ENCODE measurements around the gene MAGI2.
"Not testable (repeated sequence)": the region's sequence is repeated elsewhere in the genome, so short reads cannot be mapped to it uniquely, and the experiment has no call there.

The MAGI2 gene

DNA sequence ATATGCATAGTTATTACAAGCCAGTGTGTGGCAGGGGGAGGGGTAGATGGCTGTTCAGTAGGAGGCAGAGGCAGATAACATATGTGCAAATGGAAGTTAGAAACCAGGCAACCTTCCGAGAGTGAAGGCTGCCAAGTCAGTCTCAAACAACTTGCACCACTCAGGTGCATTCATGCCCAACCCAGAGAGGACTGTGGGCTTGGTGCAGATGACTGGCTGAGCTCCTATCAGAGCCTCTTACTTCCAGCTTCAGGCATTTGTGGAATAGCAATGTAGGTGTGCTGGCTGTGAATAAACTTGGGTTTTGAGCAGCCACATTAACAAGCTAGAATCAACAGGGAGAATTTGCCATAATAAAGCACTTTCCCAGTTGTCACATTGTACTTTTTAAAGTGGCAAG is 865.1 kb downstream of the MAGI2 start:
- no peak for DNase-seq

DNA sequence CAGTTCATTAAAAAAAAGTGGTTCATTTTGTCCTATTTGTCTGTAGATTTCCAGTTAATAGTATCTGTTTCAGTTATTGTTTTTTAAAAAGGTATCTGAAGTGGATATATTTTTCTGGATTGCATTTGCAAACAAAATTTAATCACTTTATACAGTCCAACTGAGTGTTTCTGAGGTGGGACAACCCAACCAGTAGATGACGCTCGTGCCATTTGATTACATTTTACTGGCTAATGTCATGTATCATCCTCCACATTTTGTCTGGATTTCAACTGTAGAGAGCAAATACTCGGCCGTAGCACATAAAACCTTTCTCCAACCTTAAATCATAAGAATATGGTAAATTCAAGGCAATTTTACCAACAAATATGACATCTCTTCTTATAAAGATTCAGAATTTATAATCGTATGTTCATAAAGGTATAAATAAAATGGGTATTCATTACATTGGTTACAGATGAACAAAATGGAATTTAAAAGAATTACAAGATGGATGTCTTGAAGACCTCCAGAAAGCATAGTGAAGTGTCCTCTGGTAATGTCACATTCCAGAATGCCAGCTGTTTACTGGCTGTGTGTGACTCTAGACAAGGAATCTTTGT is 865.9 kb downstream of the MAGI2 start:
- DNase-seq, result no peak

DNA sequence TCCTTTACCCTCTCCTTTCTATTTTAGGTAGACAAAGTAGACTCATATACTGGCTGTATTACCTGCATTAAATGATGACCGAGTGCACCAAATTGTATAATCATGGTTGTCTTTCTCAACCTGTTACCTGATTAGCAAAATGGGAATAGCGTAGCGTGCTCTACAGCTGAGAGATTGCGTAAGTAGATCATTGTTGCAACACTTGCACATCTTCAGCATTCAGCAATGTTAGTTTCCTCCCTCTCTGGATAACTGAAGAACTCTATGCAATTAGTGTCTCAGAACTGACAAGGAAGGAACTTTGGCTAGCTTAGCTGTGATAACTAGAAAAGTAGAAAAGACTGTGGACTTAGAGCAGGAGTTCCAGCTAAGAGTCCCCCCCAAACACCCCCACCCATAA is 867.5 kb downstream of the MAGI2 start:
- no peak for DNase-seq

DNA sequence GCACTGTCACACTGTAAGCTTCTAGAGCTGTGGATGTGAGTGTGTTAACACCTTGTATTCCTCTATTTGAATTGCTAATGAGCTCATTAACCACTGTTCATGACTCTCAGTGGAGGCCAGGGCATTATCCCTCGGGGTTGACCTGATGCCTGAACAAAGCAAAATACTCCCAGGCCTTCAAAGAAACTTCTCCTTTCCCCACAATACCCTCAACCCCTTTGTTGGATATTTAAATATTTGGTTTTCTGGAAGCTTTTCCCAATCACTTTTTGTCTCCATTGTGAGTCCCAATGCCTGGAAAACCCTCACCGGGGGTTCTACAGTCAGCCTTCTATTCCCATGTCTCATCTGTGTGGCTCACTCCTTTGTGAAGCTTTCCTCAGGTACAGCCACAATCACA is 874.8 kb downstream of the MAGI2 start:
- no peak for DNase-seq

DNA sequence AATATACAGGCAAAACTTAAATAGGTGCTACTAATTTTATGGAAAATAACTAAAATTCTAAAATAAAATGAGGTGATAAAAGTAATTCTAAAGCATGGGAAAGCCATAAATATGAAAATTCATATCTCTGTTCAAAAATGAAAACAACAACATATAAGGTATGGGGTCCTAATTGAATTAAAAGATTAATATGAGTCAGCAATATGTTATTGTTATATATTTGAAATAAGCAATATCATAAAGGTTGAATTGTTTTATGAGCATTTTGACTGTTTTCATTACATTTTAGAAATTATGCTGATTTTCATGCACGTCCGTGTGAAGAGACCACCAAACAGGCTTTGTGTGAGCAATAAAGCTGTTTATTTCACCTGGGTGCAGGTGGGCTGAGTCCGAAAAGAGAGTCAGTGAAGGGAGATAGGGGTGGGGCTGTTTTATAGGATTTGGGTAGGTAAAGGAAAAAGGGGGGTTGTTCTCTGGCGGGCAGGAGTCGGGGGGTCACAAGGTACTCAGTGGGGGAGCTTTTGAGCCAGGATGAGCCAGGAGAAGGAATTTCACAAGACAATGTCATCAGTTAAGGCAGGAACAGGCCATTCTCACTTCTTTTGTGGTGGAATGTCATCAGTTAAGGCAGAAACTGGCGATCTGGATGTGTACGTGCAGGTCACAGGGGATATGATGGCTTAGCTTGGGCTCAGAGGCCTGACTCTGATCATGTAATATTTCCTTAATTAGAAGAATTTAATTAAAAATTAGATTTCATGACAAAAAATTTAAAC is 876.1 kb downstream of the MAGI2 start:
- not testable (repeated sequence) for DNase-seq

DNA sequence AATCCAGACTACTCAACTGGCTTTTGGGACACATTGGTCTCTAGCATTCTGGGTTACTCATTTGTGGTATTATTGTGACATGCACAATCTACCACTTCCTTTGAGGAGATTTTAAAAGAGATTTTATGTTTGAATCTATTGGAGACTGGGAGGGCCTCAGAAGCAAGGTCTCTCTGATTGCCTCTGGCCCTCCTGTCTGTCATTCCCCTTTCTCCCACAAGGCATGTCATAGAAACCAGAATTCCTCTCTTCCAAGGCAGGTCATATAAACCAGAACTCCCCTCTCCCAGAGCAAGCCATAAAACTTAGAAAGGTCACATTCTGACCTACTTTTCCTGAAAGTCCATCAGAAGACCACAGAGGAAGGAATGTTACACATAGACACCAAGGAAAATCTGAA is 877.2 kb downstream of the MAGI2 start:
- no peak for DNase-seq

DNA sequence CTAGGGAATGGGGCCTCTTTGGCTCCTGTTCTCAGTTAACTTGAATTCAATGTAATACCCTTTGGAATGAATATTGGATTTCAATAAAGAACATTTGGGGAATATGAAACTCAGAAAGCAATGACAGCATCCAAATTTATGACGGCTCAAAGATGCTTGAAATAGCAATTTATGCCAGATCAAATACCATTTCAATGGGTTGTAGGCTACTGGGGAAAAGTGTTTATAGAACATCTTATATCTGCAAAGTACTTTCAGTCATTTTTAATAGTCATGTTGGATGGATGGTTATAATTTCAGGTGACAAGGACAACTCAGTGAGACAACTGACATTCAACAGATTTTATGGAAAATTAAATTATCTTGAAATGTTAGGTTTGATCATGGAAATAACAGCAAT is 882.2 kb downstream of the MAGI2 start:
- DNase-seq, result no peak

DNA sequence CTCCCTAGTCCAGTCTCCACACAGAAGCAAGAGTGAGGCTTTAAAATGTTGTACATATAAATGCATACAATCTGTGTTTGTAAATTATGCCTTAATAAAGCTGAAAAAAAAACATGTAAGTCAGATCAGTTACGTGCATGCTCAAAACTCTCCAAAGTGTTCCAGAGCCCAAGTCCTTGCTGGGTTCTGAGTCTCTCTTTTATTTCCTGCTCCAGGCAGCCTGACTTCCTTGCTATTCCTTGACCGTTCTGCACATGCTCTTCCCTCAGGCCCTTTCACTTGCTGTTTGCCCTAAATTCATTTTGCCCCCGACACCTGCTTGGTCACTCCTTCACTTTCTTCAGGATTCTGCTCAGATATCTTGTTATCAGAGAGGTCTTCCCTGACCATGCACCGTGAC is 884.8 kb downstream of the MAGI2 start:
- DNase-seq, result no peak

DNA sequence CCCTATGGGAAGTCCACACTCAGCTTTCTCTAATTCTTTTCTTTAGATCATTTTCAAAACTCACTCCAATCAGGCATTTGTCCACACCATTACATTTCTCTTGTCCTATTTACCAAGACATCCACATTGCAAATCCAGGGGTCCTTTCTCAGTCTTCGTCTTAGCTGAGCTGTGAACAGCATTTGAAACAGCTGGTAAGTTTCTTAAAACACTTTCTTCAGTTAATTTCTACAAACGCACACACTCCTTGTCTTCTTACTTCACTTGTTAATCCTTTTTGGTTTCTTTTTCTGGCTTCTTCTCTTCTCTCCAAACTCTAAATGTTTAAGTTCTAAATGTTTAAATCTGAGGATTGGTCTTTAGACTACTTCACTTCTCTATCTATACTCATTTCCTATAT is 885.6 kb downstream of the MAGI2 start:
- DNase-seq, result no peak

DNA sequence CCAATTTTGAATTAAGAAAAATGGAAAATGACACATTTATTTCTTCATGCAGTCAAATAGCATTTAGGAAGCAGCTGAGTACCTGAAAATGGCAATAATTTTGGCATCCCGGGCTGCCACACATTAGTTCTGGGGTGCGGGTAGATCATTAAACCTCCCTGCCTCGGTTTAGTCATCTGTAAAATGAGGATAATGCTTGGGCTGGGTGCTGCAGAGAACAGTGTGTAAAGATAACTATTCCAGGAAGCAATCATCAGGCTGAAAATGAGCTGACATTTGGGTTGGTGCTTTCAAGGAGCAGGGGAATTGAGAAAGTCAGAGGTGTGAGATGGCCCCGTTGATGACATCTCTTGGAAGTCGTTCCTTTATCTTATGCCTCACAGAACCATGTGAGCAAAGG is 887.7 kb downstream of the MAGI2 start:
- DNase-seq, result no peak

DNA sequence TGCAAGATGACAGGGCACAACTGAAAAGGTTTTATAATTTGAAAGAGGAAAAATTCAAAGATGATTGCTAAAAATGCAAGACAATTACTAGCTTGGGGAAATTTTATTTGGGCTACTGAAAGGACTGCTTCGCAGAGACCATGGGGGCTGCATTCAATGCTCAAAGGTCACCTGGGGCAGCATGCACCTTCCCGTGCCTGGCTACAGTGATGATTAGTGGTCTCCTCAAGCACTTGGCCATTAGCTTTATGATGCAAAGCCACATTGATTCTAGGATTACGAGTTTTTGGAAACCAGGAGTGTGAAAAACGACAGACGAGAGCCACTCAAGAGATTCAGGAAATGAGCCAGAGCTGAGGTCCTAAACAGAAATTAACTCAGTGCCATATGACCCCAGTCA is 890.3 kb downstream of the MAGI2 start:
- no peak for DNase-seq

DNA sequence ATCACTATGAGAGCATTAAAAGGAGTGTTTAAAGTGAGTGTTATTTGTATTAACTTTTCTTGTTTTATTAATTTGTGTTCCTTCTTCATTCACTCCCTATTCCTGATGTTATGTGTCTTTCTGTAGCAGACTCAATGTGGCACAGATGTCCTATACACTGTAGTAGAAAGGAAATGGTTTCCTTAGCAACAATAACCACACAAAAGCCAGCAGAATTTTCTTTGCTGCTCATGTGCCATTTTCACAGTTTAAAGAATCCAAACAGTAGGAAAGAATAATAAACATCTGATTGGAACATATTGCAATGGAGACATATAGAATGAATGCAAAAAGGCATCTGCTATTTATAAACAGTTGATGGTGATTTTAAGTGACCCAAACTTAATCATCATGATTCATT is 891.3 kb downstream of the MAGI2 start:
- no peak for DNase-seq

DNA sequence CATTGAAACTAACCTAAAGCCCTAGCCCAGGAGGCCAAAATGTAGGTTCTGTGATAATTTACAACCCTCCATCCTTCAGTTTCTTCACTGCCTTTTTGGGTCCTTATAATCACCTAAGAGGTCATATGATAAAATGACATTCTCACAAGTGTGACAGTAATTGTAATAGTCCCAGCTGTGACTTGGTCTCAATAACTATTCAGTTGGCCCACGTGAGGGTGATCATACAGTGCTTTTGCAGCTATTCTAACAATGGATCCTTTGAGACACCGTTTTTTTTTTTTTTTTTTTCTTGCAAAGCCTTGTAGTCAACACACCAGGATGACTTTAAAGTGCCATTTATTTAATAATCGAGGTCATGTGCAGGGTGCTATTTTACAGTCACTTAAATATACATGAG is 894.9 kb downstream of the MAGI2 start:
- no peak for DNase-seq

DNA sequence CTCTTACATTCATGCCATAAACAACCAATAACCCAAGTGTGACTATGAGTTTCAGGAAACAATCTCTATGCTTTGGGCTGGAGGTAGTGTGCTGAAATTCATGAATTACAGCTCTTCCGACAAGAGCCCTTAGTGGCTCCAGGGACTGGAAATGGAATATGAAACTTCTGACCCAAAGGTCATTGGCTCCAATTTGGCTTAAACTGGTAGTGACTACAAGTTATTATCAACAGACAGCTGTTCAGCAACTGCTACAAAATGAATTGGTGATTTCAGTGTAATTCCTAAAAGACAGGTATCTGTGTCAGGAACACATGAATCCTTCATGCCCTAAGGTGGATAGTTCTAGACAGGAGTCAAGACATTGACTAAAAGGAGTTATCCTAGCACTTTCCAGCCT is 909.5 kb downstream of the MAGI2 start:
- no peak for DNase-seq

DNA sequence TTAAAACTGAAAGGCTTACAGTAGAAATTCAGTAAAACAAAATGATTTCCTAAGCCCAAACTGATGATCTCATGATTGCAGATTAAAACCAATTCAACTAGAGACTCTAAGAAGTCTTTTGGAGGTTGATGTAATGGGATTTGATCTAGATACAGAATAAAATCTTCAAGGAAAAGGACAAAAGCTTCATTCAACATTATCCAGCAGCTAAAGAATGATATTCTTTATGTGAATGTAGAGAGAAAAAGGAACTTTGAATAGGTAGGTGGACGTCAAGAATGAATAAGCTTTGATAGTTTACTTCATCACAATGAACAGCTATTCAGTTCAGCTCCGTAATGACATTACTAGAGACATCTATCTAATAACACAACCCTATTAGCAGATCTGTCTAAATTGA is 910.5 kb downstream of the MAGI2 start:
- DNase-seq, result no peak

DNA sequence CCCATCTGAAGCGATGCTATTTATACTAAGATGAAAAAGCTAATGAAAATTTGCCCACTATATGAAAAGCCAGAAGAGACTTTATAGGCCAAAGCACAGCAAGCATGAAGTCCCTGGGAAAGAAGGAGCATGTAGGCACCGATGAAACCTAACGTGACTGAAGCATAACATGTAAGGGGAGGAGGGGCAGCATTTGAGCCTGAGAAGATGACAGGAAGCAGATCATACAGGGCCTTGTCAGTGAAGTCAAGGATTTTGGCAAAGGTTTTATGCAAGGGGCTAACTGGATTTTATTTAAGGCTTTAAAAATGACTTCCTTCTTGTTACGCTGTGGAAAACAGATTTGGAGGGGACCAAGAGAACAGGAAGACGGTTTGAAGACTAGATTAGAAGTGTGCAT is 910.9 kb downstream of the MAGI2 start:
- no peak for DNase-seq

DNA sequence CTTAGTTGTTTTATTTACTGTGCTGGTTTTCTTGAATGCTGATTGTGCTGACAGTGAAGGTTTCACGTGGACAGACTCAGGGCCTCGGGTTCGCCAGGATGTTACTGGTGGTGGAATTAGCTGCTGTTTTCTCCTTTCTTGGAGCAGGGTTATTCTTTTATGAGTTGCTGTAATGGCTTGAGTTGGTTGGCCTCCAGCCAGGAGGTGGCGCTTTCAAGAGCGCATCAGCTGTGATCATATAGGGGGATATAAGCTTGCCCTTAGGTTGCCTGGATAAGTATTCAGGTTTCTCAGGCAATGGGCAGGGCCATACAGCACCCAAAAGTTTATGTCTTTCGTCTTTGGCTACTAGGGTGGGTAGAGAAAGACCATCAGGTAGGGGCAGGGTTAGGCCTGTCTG is 913.6 kb downstream of the MAGI2 start:
- no peak for DNase-seq

DNA sequence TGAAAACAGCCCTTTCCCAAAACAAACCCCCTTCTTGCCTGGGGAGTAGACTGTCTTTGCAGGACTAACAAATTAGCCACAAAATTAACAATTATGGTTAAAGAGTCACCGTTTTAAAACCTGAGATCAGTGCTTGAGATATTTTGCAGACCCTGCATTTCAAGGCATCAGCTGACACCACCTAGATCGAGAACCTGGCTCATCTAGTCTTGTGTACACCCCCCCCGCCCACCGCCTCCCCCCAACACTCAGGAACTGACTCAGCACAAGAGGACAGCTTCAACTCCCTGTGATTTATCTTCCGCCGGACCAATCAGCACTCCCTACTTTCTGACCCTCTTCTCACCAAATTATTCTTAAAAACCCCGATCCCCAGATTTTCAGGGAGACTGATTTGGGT is 917.8 kb downstream of the MAGI2 start:
- DNase-seq, result no peak

DNA sequence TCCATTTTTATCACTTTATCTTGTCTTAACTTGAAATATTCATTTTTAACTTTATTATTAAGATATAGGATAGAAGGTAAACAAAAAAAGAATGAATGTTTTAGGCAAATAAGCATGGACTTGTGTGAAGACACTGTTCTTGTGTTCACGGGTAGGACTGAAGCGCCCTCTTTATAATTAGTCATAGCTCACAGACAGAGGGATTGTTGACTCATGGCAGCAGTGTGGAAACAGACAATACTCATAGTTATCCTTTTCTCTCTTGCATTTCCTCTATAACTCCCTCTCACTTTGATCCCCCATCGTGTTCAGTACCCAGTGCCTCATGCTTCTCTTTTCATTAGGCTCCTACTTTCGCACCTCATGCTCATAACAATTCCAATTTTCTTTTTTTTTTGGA is 923.1 kb downstream of the MAGI2 start:
- no peak for DNase-seq

DNA sequence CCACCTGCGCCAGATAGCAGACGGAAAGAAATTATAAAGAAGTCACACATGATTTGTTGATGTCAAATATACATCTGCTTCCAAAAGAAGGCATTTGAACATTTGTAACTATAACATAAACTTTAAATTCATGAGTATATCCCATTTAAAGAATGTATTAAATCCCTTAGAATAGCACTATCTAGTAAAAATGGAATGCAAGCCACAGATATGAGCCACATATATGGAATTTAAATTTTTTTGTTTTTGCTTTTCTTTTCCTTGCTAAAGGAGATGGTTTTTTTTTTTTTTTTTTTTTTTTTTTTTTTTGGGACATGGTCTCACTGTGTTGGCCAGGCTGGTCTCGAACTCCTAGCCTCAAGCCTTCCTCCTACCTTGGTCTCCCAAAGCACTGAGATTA is 924.1 kb downstream of the MAGI2 start:
- no peak for DNase-seq

DNA sequence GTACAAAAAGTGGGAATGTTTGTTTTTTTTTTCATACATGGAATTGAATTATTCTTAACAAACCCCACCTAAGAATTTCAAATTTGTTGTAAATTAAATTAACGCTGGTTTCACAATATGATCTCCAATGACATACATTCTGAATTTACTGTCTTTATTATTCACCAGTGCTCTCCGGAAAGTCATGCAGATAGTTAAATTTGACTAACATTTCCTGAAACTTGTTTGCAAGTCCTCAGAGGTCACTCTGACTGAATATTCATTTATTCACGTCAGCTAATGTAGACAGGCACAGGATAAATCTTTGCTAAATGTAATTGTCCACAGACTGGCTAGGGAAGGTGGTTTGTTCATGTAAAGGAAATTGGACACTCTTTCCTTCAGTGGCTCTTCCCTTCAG is 924.5 kb downstream of the MAGI2 start:
- DNase-seq, result no peak

DNA sequence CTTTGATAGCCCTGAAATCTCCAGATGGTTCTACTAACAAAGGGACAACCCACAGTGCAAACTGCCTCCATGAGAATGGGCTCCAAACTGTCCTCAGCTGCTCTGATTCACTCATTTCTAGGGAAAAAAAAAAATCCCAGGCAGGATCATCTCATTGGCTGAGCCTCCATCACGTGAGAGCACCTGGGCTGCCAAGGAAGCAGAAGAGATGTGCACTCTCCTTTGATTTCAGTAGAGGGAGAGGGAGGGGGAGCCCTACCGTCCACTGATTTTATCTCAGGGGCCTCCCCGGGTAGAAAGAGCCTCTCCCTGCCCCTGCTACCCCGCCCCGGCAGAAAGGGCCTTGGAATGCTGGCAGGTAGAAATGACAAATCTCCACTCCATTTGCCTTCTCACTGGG is 929.5 kb downstream of the MAGI2 start:
- no peak for DNase-seq

DNA sequence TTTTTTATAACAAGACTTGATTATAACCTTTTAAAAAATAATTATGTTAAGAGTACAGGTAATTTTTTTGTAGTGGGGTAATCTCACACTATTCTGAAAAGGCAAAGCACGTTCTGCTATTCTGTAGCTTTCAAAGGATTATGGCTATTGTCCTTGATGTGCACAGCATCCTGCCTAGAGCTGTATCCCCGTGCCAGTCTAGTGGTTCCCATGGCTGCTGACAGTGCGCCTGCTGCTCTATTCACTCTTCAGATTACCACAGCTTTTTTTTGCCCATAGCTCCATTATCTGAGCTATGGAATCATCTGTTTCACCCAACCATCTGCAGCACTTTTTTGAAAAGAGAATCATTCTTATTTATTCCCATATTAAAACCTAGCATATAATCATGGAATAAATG is 931.5 kb downstream of the MAGI2 start:
- DNase-seq, result no peak

DNA sequence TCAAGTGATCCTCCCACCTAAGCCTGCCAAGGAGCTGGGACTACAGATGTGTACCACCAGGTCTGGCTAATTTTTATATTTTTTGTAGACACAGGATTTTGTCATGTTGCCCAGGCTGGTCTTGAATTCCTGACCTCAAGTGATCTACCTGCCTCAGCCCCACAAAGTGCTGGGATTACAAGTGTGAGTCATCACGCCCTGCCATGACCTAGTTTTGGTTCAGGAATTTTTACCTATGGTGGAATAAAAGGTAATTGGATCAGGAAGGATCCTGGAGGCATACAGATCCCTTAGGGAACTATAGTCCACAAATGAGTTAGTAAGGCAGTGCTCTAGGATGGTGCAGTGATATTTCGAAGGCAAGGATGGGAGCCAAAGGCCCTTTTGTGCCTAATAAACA is 937.0 kb downstream of the MAGI2 start:
- DNase-seq, result no peak

DNA sequence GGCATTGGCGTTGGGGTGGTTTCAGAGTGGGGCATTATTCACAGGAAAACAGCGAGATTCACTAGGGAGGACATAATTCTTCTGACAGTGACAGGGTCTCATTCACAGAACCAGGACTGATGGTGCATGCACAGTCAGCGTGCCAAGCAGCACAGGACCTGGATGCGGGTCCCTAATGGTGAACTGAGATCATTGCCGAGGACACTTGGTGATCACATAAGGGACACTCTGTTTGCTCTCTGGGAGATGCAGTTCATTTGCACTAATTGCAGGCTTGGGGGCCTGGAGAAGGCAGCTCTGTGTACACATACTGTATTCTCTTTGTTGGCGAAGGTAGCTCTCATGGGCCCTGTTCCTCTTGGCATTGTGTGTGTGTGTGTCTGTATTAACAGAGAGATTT is 938.8 kb downstream of the MAGI2 start:
- DNase-seq, result no peak

Data from activated T-cell treated with anti-CD3 and anti-CD28 coated beads, Interleukin-2, amount 50 U/mL, for 48 hours (primary cell).